ENCODE data around the gene MYCBP2.
"Not testable (repeated sequence)": the region's sequence is repeated elsewhere in the genome, so short reads cannot be mapped to it uniquely, and the experiment has no call there.

Gene MYCBP2

DNA sequence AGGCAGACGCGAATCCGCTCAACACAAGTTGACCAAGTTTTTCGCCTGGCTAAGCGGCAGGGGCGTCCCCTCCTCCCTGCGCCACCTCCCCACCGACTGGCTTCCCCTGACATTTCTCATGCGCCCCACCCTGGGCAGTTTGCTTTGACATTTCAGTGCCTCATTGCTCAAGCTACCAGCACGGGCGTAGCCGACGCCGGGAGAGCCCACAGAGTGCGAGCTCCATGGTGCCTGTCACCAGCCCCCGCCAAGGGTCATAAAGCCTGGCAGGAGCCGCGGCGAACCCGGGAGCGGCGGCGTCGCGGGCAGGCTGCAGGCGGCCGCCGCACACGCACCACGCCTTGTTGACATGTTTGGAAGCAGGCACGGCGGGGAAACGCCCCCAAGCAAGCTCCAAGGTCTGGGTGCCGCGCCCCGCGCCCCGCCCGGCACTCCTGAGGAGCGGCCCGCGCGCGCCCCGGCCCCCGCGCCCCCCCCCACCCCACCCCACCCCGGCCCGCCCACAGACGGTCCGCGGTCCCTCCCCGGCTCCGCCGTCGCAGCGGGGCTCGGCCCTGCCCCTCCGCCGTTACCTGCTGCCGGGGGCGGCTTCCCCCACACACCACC lies 300.5 kb downstream of the MYCBP2 start:
- DNase-seq = peak; percentile 72

GRCh38 chr13:77022341-77022740 lies 304.6 kb downstream of the MYCBP2 start:
- DNase-seq = peak; percentile 36

- DNase-seq = no peak
Measured at GRCh38 chr13:77019756-77020155, 307.1 kb downstream of the MYCBP2 start.

- DNase-seq = no peak
Measured at GRCh38 chr13:77016888-77017623, 309.8 kb downstream of the MYCBP2 start.

GRCh38 chr13:77016251-77016812 lies 310.6 kb downstream of the MYCBP2 start:
- no peak for DNase-seq

DNA sequence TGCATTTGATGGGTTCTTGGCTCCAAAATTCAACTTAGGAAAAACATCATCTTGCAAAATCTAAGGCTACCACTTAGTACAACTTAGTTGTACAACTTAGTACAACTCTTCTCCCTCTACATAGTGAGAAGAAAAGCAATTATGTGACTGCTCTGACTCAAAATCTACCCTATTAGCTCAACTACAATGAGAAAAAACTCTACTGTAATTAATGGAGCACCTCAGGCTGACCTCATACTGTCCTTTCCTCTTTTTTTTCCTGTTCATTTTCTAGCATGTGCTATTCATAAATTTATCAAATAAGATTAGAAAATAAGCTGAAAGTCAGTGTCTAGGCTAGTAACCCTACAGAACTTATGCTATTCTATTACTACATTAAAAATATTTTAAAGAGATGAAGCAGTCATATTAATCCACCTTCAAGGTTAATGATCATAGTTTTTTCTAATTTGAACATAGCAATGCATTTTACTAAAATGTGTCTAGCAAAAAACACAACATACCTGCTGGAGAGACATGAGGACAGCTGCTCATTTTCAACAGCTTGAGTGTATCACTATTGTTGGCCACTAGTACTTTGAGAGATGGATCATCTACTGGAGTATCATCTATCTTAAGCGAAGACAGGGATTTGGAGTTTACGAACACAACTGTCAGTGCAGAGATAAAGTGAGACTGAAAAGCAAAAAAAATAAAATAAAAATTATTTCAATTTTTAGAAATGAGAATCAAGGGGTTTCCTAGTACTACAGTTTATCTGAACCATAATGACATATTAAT lies 311.8 kb downstream of the MYCBP2 start:
- DNase-seq = no peak

DNA sequence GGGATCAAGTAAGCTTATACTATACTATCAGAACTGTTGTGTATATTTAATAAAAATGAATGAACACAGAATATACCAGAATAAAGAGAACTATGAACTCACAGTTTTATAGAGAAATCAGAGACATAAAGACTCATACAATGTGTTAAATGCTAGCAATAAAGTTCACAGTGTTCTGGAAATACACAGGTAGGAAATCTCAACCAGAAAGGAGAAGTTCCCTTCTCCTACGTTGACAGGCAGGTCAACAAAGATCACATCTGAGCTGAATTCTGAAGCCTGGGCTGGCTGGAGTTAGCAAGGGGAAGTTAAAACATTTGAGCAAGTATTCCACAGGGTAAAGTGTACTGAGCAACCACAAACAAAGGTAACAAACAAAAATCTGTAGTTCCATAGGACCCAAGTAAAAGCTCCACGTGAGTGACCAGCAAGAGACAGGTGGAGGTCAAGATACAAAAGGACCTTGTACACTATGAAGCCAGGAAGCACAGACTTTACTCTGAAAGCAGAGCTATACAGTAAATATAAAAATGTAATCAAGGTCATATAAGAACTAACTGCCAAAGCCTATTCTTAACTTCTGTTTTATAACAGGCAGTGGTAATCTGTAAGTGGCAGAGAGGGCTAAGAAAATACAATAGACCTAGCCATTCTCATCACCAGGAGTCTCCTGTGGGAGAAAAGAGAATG lies 312.9 kb downstream of the MYCBP2 start:
- DNase-seq = no peak

- not testable (repeated sequence) for DNase-seq
Measured at GRCh38 chr13:77009719-77010118, 317.2 kb downstream of the MYCBP2 start.

DNA sequence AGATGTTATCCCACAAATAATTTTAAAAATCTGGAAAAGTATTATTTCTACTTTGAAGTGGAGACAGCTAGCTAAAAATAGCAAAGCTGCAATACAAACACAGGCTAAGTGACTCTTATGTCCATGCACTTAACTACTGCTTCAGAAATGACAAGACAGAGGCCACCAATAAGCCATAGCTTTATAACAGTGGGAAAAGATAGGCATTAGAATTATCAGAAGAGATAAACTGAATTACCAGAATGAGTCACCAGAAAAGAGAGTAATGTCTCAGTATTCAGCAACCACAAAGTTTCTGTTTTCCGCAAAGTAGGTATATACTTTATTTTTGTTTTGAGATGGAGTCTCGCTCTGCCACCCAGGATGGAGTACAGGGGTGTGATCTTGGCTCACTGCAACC lies 317.9 kb downstream of the MYCBP2 start:
- DNase-seq = no peak

GRCh38 chr13:77008337-77008736 lies 318.6 kb downstream of the MYCBP2 start:
- not testable (repeated sequence) for DNase-seq

GRCh38 chr13:77002590-77003190 lies 324.2 kb downstream of the MYCBP2 start:
- peak; percentile 36 for DNase-seq

DNA sequence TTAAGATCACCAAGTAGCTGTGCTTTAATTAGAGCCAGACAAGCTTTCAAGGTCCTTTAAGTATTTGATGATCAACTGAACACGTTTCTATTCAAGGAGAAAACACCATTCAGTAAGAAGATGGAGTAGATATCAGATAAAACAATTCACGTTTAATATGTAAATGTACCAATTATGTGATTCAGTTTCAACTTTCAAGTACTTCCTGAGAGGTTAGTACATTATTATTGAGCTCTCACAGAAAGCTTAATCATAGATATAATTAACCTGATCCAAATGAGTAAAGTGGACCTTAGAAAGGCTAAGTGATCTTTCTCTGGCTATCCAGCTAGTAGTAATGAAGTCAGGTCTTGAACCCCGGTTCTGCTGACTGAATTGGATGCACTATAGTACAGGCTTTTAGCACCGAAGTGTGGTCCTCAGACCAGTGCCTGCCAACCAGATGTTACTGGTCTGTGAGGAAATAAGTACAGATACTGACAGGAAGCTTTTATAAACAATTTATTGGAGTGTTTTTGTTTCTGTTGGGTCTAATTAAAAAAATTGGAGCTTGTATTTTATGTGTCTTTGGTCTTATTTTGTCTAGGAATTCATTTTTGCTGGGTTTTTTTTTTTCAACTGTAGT lies 324.8 kb downstream of the MYCBP2 start:
- no peak for DNase-seq

DNA sequence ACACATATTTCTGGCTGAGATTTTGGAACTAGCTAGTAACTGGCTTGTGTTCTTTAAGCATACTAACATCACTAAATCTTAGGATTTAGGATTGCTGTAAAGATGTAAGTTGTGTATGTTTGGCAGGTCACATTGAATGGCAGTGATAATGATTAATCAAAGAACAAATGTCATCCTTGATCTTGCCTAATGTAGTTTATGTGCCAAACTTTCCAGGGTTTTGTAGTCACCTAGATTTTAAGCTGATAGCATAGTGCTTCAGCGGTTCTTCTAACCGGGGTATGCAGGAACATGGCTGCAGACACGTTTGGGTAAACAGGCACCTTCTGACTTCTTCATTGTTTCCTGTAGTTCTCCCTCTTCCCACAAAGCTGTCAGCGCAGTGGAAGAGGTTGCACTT lies 325.4 kb downstream of the MYCBP2 start:
- DNase-seq = no peak

DNA sequence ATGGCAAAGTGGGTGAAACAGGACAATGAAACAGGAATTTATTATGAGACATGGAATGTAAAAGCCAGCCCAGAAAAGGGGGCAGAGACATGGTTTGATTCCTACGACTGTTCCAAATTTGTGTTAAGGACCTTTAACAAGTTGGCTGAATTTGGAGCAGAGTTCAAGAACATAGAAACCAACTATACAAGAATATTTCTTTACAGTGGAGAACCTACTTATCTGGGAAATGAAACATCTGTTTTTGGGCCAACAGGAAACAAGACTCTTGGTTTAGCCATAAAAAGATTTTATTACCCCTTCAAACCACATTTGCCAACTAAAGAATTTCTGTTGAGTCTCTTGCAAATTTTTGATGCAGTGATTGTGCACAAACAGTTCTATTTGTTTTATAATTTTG lies 326.4 kb downstream of the MYCBP2 start:
- no peak for DNase-seq
